Measurements from ENCODE around the gene LCLAT1.

Gene LCLAT1

GRCh38 chr2:30443081-30443480 is 4.0 kb upstream of the LCLAT1 start:
- Histone ChIP-seq H3K27me3 (ENCODE audit: low read length) (no peaks in the 10 kb centered on the region), H3K4me2 (ENCODE audit: low read depth, low read length, poor library complexity, severe bottlenecking) (no peak overlapping the region), H3K27ac (ENCODE audit: low read depth, low read length) (no peak overlapping the region), H3F3A (ENCODE audit: insufficient read depth) (no peaks in the 10 kb centered on the region), H3K9ac (ENCODE audit: low read length) (no peak overlapping the region), H2AFZ (ENCODE audit: low read depth, low read length, severe bottlenecking) (no peak overlapping the region), H3K4me3 (ENCODE audit: insufficient read depth, low read length, poor library complexity, severe bottlenecking) (no peak overlapping the region), H3K9me2 (replicated peaks; ENCODE audit: insufficient read depth, low read length) (no peaks in the 10 kb centered on the region), H4K20me1 (ENCODE audit: low read depth, low read length) (no peaks in the 10 kb centered on the region), H3K79me2 (ENCODE audit: insufficient read depth, low read length) (peaks cover 6% of the 10 kb centered on the region), H3K36me3 (ENCODE audit: low read length) (no peaks in the 10 kb centered on the region), H3K9me3 (ENCODE audit: insufficient read depth, low read length) (no peaks in the 10 kb centered on the region)
- TF ChIP-seq CTCF (IDR thresholded peaks at IDR 0.05; ENCODE audit: insufficient read depth, low read length, poor library complexity, severe bottlenecking), result no peak
- no peak for TF ChIP-seq EZH2phosphoT487 (conservative IDR thresholded peaks at IDR 0.05; ENCODE audit: low read length)

- Histone ChIP-seq H3K9me2 (replicated peaks; ENCODE audit: insufficient read depth, low read length) (no peaks in the 10 kb centered on the region), H4K20me1 (ENCODE audit: low read depth, low read length) (no peaks in the 10 kb centered on the region), H3K9me3 (ENCODE audit: insufficient read depth, low read length) (no peaks in the 10 kb centered on the region), H3K36me3 (ENCODE audit: low read length) (no peaks in the 10 kb centered on the region), H3K4me3 (ENCODE audit: insufficient read depth, low read length, poor library complexity, severe bottlenecking) (no peak overlapping the region), H3K27ac (ENCODE audit: low read depth, low read length) (no peak overlapping the region), H2AFZ (ENCODE audit: low read depth, low read length, severe bottlenecking) (no peak overlapping the region), H3K9ac (ENCODE audit: low read length) (no peak overlapping the region), H3K4me2 (ENCODE audit: low read depth, low read length, poor library complexity, severe bottlenecking) (no peak overlapping the region), H3K79me2 (ENCODE audit: insufficient read depth, low read length) (peaks cover 16% of the 10 kb centered on the region), H3K27me3 (ENCODE audit: low read length) (no peaks in the 10 kb centered on the region), H3F3A (ENCODE audit: insufficient read depth) (no peaks in the 10 kb centered on the region)
- no peak for TF ChIP-seq CTCF (IDR thresholded peaks at IDR 0.05; ENCODE audit: insufficient read depth, low read length, poor library complexity, severe bottlenecking)
- TF ChIP-seq EZH2phosphoT487 (conservative IDR thresholded peaks at IDR 0.05; ENCODE audit: low read length), result no peak
Observed at GRCh38 chr2:30444273-30444672, 2.8 kb upstream of the LCLAT1 start.

- Histone ChIP-seq H3K4me2 (ENCODE audit: low read depth, low read length, poor library complexity, severe bottlenecking) (no peak overlapping the region), H3F3A (ENCODE audit: insufficient read depth) (no peaks in the 10 kb centered on the region), H2AFZ (ENCODE audit: low read depth, low read length, severe bottlenecking) (no peak overlapping the region), H3K9me2 (replicated peaks; ENCODE audit: insufficient read depth, low read length) (no peaks in the 10 kb centered on the region), H3K27me3 (ENCODE audit: low read length) (no peaks in the 10 kb centered on the region), H3K4me3 (ENCODE audit: insufficient read depth, low read length, poor library complexity, severe bottlenecking) (no peak overlapping the region), H3K9ac (ENCODE audit: low read length) (no peak overlapping the region), H3K9me3 (ENCODE audit: insufficient read depth, low read length) (no peaks in the 10 kb centered on the region), H4K20me1 (ENCODE audit: low read depth, low read length) (no peaks in the 10 kb centered on the region), H3K36me3 (ENCODE audit: low read length) (no peaks in the 10 kb centered on the region), H3K27ac (ENCODE audit: low read depth, low read length) (no peak overlapping the region), H3K79me2 (ENCODE audit: insufficient read depth, low read length) (peaks cover 19% of the 10 kb centered on the region)
- TF ChIP-seq EZH2phosphoT487 (conservative IDR thresholded peaks at IDR 0.05; ENCODE audit: low read length) (no peak), CTCF (IDR thresholded peaks at IDR 0.05; ENCODE audit: insufficient read depth, low read length, poor library complexity, severe bottlenecking) (no peak)
Observed at GRCh38 chr2:30445266-30445821, 1.7 kb upstream of the LCLAT1 start.
